Prostate gland (tissue), 2 donors: ENCODE measurements around the gene KIF12.

Experiments used
- POLR2A ChIP-seq: fragments of 450-650 bp; IDR thresholded peaks from one replicate; pipeline ENCODE4 v1.6.1; 2016; ENCODE audit warnings: antibody characterized with exemption, mild to moderate bottlenecking
- TF ChIP-seq, protein P1 (sequence below), 4 experiments: fragments of 200-600 bp in 2 of 4; fragments of 450-650 bp in 2 of 4; sonication (generic) in 2 of 4; IDR thresholded peaks; 1 replicate in 3 of 4; 2 replicates in 1 of 4; pipeline ENCODE4 v1.5.1; 2016 to 2019; ENCODE audit warnings: antibody characterized with exemption in 4 of 4, mild to moderate bottlenecking in 2 of 4, moderate library complexity in 2 of 4

DNA sequence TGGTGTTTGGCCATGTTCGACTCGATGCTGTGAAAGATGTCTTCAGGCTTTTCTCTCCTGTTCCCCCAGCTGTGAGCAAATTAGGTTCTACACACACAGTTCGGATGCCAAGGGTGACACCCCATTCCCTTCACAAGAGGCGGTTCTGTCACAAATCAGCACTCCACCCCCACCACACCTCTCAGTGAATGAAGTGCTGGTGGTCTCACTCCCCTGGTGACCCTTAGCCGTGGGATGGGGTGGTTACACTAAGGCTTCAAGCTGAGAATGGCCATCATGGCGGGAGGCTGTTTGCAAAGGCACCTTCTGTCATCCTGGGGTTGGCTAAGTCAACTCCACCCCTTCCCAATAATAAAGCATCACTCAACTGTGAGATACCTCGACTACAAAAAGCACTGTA is 47.4 kb downstream of the KIF12 start:
- TF ChIP-seq POLR2A, result no peak
- TF ChIP-seq, protein P1, sequence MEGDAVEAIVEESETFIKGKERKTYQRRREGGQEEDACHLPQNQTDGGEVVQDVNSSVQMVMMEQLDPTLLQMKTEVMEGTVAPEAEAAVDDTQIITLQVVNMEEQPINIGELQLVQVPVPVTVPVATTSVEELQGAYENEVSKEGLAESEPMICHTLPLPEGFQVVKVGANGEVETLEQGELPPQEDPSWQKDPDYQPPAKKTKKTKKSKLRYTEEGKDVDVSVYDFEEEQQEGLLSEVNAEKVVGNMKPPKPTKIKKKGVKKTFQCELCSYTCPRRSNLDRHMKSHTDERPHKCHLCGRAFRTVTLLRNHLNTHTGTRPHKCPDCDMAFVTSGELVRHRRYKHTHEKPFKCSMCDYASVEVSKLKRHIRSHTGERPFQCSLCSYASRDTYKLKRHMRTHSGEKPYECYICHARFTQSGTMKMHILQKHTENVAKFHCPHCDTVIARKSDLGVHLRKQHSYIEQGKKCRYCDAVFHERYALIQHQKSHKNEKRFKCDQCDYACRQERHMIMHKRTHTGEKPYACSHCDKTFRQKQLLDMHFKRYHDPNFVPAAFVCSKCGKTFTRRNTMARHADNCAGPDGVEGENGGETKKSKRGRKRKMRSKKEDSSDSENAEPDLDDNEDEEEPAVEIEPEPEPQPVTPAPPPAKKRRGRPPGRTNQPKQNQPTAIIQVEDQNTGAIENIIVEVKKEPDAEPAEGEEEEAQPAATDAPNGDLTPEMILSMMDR (IDR thresholded peaks at IDR 0.05), result no peak
